ENCODE results near the gene GTF2E1.

GRCh38 chr3:120820748-120821147, 78.2 kb downstream of the GTF2E1 start:
- TF ChIP-seq FOXM1 (IDR thresholded peaks at IDR 0.05; ENCODE audit: borderline replicate concordance) (no peak), SUZ12 (IDR thresholded peaks at IDR 0.05) (no peak), BHLHE40 (IDR thresholded peaks at IDR 0.05; ENCODE audit: borderline replicate concordance) (no peak), TARDBP (IDR thresholded peaks at IDR 0.05) (no peak), HDGF (IDR thresholded peaks at IDR 0.05; ENCODE audit: borderline replicate concordance) (no peak), SP1 (IDR thresholded peaks at IDR 0.05) (no peak)
